ENCODE data around the gene KIAA0930.
"Not testable (repeated sequence)": the region's sequence is repeated elsewhere in the genome, so short reads cannot be mapped to it uniquely, and the experiment has no call there.

DNA sequence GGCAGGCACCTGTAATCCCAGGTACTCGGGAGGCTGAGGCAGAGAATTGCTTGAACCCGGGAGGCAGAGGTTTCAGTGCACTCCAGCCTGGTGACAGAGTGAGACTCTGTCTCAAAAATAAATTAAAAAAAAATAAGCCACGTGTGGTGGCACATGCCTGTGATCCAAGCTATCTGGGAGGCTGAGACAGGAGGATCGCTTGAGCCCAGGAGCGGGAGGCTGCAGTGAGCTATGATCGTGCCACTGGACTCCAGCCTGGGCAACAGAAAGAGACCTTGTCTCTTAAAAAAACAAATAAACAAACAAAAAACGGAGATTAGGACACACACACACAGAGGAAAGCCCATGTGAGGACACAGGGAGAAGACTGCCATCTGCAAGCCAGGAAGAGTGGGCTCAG is 37.0 kb upstream of the KIAA0930 start:
- TF ChIP-seq, protein P1, sequence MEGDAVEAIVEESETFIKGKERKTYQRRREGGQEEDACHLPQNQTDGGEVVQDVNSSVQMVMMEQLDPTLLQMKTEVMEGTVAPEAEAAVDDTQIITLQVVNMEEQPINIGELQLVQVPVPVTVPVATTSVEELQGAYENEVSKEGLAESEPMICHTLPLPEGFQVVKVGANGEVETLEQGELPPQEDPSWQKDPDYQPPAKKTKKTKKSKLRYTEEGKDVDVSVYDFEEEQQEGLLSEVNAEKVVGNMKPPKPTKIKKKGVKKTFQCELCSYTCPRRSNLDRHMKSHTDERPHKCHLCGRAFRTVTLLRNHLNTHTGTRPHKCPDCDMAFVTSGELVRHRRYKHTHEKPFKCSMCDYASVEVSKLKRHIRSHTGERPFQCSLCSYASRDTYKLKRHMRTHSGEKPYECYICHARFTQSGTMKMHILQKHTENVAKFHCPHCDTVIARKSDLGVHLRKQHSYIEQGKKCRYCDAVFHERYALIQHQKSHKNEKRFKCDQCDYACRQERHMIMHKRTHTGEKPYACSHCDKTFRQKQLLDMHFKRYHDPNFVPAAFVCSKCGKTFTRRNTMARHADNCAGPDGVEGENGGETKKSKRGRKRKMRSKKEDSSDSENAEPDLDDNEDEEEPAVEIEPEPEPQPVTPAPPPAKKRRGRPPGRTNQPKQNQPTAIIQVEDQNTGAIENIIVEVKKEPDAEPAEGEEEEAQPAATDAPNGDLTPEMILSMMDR (IDR thresholded peaks at IDR 0.05), result not testable (repeated sequence)
- TF ChIP-seq ZFX (IDR thresholded peaks at IDR 0.05; ENCODE audit: borderline replicate concordance), result not testable (repeated sequence)
